GM21717 (cell line): ENCODE results near the gene BMP7.
"Not testable (repeated sequence)": the region's sequence is repeated elsewhere in the genome, so short reads cannot be mapped to it uniquely, and the experiment has no call there.

Experiments used
- ATAC-seq: cut with Tn5 transposase; IDR thresholded peaks from one replicate; pipeline ENCODE4 v1.9.1; 2021; ENCODE audit warnings: mild to moderate bottlenecking, moderate library complexity; ENCODE audit not compliant: unreplicated experiment

Gene BMP7

DNA sequence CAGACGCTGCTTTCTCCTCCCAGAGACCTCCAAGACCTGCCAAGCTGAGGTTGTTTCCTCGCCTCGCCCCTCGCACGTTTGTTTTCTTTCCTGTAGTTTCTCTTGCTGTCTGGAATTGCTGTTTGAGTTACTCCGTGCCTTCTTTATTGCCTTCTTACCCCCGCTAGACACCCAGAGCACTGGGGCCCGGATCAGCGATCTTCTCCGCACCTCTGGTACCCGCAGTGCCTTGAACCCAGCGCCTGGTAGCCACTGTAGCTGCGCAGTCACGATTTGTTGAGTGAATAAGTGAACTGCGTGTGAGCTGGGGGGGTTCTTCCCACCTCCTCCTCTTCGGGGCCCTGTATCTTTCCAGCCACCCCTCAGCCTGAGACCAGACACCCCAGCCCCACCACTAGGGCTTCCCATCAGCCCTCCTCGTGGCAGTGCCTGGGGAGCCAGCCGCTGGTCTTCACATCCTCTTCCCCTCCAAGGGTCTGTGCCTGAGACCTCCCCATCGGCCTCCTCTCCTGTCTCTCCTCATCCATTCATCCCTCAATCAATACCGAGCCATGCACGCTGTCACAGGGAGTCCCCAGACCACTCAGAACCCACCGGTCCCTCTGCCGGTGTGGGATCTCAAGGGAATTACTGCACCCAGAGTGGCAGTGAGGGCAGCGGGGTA, 849 bp upstream of the BMP7 start:
- ATAC-seq: no peak

- ATAC-seq: no peak
Measured at GRCh38 chr20:57265997-57266290, 497 bp downstream of the BMP7 start.

DNA sequence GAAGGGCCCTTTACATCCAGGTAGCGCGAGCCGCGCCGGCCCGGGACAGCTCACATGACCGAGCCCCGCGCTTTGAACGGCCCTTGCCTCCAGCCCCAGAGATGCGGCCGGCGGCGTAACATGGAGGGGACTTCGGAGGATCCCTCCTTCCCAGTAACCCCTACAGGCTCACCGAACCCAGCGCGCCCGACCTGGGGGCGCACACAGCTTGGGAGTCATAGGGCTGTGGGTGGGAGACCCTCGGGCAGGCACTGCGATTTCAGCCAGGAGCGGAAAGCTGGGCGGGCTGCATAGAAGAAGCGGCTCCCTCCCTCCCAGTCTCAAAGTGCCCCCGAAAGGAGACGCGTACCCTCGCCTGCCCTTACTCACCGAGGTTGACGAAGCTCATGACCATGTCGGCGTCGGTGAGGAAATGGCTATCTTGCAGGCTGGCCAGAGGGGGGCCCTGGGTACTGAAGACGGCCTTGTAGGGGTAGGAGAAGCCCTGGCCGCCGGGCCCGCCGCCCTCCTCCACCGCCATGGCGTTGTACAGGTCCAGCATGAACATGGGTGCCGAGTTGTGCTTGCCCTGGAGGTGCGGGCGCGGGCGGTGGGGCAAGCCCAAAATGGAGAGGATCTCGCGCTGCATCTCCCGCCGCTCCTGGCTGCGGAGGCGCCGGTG, 975 bp downstream of the BMP7 start:
- no peak for ATAC-seq

GRCh38 chr20:57264908-57265335, 1.5 kb downstream of the BMP7 start:
- not testable (repeated sequence) for ATAC-seq

DNA sequence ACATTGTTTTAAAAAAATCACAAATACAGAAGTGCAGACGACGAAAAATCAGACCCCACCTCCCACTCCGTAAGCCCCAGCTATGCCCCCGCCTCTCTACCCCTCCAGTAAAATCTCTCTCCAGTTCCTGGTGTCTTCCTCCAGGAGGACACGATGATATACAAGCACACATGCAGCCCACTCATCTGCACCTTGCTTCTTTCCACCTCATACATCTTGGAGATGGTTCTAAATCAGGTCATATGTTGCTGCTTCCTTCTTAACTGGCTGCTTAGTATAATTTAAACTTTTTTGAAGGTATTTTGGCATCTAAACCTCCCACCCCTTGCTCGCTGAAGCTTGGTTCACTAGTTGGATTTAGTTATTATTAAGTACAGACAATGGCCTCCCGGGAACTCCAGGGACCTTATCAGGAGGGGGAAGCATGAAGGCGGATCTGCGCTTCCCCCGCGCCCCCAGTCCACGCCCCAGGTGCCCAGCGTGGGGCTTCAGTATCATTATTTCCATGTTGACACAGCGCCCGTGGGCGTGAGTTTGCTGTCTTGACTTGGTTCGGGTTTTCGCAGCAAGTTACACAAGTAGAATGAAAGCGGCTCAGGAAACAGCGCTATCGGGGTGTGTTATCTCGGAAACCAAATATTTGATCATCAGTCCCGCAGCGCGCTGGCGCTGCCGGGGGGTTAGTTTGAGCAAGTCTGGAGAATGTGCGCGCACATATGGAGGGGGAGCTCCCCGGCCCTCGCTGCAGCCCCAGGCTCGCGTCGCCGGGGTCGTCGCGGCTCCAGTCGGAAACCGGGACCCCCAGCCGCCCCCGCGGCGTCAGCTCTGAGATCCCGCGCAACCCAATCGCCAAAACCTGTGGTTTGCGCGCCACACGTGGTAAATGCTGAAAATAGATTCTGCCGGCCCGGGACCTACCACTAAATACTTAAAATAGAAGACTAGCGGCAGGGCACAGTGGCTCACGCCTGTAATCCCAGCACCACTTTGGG, 2.3 kb downstream of the BMP7 start:
- ATAC-seq: no peak

- ATAC-seq: no peak
Measured at GRCh38 chr20:57262784-57263609, 3.4 kb downstream of the BMP7 start.

GRCh38 chr20:57262301-57262700, 4.1 kb downstream of the BMP7 start:
- ATAC-seq: no peak

- ATAC-seq: no peak
Measured at GRCh38 chr20:57261457-57262251, 4.8 kb downstream of the BMP7 start.

DNA sequence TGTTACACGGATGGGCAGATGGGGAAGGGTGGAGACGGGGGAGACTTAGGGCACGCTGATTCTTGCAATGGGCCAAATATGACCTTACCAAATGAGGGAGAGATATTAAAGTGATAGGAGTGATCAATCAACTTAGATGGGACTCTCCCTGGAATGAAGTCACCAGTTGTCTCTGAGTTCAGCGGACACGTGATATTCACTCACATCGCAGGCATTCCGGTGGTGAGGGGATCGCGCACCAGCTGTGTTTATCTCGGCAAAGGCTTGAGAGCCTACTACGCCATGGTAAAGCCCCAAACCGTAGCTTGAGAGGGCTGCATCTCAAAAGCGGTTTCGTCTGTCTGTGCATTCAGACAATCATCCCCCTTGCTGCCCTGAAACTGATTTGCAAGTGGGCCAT, 5.5 kb downstream of the BMP7 start:
- ATAC-seq: no peak

GRCh38 chr20:57259938-57260921, 6.2 kb downstream of the BMP7 start:
- ATAC-seq: no peak

DNA sequence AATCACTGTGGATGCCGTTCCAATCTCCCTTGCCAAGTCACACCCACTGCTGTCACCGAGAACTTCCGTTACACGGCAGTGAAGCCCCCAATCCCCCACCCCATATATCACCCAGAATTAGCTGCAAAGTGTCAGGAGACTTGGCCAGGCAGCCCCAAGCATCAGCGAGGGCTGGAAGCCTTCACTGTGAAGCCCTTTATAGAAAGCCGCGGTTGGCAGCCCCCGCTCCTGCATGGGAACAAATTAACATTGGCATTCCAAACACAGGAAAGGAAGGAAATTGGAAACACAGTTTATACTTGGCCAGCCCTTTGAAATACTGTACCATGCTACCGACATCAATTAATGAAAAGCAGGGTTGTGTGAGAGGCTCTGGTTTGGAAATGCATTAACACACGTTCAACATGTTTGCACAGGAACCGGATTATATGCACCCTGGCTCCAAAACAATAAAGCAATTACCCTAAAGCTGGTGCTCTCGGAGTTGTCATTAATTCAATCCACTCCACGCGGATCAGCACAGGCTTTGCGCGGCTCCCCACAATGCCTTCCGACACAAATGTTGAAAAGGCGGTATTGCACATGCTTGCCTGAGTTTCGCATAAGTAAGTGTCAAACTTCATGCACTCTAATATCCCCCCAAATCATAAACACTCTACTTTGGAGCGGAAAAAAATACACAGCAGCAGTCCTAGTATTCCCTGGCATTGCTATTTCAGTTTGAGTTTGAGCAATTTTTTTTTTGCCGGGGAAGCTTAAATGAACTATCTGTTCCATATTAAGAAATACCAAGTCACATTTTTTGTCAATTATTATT, 7.1 kb downstream of the BMP7 start:
- ATAC-seq: no peak

DNA sequence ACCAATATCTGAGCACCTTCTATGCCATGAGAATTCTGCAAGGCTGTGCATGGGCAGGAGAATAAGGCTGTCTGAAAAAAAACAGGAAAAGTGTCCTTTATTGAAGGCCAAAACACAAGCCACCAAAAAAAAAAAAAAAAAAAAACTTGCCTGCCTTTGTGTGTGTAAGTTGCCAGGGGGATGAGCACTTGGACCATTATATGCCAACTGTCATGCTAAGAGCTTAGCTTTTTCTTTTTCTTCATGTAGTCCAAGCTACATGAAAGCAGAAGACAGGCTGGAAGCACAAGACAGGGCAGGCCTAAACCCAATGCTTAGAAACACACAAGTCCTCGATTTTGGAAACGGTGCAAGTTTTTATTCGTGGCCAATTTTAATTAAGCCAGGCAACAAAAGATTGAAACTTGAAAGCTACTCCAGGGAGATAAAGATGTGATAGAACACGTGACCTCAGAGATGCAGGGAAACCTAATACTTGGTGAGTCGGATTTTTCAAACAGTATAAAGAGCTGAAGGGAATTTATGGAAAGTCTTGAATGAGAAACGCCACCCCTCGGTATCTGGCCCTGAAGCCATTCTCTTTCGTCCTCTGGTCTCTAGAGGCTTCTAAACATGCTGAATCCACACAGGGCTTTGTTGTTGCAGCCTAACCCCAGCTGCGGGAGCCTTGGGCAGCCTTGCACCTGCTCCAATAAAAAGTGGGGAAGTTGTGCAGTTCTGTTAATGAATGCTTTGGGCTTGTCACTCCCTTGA, 8.6 kb downstream of the BMP7 start:
- ATAC-seq: no peak

DNA sequence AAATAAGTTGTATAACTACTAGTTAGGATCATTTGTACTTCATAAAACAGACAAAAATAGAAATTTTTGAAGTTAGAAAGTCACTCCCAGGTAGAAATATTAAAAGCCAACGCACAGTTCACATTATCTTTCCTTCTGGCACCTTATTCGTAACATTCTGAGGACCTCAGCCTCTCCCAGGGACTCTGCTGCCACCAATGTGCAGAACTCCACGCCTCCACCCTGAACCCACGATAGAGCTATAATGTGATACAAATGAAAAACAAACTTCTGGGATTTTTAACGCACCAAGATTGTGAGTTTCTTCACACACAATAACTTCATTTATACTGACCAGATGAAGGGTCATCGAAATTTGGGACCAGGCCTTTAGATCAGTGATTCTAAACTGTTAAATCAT, 9.5 kb downstream of the BMP7 start:
- ATAC-seq: no peak

DNA sequence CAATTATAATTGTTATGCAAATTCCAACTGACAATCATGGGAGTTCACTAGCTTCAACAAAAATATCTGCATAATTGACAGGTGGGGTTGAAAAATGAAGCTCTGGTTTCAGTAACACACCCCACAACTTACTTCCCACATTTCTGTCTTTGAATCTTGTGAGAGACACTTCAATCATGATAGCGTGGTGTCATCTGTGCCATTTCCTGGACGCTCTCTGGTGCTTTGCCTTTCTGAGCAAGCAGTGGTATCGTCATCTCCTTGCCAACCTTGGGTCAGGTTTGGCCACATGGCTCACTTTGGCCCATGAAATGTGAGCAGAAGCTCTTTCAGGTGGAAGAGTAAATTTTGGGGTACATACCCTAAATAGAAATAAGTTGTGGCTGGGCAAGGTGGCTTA, 10.2 kb downstream of the BMP7 start:
- ATAC-seq: no peak

DNA sequence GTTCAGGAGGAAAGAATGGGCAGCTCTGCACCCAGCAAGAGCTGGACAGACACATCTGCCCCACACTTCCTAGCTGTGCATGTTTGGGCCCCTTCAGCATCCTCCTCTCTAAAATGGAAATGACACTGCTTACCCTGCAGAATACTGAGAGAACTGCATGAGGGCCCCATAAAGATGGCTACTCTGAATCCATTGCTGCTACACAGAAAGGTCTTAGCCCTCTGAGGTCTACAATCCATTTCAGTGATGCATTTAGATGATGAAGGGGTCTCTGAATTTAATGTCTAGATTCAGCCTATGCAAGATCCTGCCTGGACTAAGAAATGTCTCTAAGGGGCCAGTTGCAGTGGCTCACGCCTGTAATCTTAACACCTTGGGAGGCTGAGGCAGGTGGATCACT, 11.3 kb downstream of the BMP7 start:
- ATAC-seq: no peak

DNA sequence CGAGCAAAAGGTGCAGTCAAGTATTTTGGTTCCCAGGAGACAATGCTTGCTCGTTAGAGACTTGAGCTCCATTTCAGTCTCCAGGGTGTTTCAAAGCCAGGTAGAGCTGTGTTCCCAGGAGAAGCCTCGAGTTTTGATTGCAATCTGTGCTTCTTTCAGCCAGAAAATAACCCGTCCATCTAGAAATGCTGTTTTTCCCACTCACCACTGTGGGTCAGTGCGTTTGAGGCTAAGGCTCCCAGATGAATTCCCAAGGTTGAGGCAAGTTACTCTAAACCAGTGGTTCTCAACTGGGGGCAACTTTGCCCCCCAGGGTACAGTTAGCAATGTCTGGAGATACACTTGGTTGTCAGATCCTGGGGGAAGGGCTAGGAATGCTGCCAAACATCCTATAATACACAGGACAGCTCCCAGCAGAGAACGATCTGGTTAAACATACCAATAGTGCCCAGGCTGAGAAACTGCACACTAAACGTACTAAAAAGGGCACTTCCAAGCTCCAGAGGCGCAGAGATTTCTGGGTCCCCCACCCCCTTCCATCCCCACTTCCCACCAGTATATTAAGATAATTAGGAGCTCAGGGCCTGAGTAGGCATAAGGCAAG, 13.8 kb downstream of the BMP7 start:
- ATAC-seq: no peak

DNA sequence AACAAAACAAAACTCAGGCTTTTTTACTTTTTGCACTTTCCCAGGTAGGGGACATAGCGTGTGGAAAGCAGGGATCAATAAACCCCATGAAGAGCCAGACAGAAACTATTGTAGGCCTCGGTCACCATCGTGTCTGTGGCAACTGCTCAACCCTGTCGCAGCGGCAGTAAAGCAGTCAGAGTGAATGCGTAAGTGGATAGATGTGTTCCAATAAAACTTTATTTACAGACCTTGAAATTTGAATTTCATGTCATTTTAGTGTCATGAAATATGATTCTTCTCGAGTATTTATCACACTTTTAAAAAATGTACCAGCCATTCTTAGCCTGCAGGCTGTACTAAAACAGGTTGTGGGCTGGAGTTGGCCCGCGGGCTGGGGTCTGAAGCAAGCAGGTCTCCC, 14.5 kb downstream of the BMP7 start:
- no peak for ATAC-seq
